H1 (cell line): ENCODE results near the gene EXOC2.

ENCODE experiments used
- CTCF ChIP-seq, 3 experiments: IDR thresholded peaks; 1 replicate in 2 of 3; 2 replicates in 1 of 3; pipeline versions ENCODE4 v1.5.1 to v1.6.1; 2011; ENCODE audit warnings: low read length in 3 of 3, mild to moderate bottlenecking in 3 of 3, inconsistent platforms in 2 of 3, low read depth in 1 of 3, moderate library complexity in 1 of 3; ENCODE audit not compliant: insufficient read depth in 1 of 3; ENCODE audit errors: control extremely low read depth in 1 of 3
- EZH2 ChIP-seq: fragments of 200-600 bp; sonication (generic); IDR thresholded peaks from 2 replicates; pipeline ENCODE4 v1.7.1; 2012; ENCODE audit warnings: low read depth, mild to moderate bottlenecking, moderate library complexity, low read length, inconsistent platforms; ENCODE audit not compliant: severe bottlenecking
- JUN ChIP-seq: IDR thresholded peaks from 2 replicates; pipeline ENCODE4 v1.6.1; 2011; ENCODE audit warnings: low read depth, mild to moderate bottlenecking, improper control_type of control experiment, low read length
- USF2 ChIP-seq: IDR thresholded peaks from 2 replicates; pipeline ENCODE4 v1.6.1; 2011; ENCODE audit warnings: low read length, improper control_type of control experiment

- no peak for TF ChIP-seq EZH2
- TF ChIP-seq CTCF (IDR thresholded peaks at IDR 0.05; ENCODE audit: control extremely low read depth in 1 of 3, insufficient read depth in 1 of 3, low read depth in 1 of 3, low read length in 3 of 3): no peak
- TF ChIP-seq JUN: no peak
- no peak for TF ChIP-seq USF2
These were observed 121.0 kb downstream of the EXOC2 start for GRCh38 chr6:571892-572291.
